Left lung (tissue), 10 donors: ENCODE results near the gene ANXA3. TPM values are rescaled to one million over a fixed set of nuclear protein-coding genes. Genes with fewer than 3 reads are reported as not detected.
A peak's percentile ranks its signal among the peaks of the same experiment; 100 is the strongest.

Experiments used
- ATAC-seq: fragments of 200-7000 bp; cut with Tn5 transposase; one replicate; pipeline ENCODE4 v1.9.1; 2020; ENCODE audit warnings: moderate library complexity
- DNase-seq, 4 donors: peaks; one replicate each; pipeline ENCODE4 v3.0.0-alpha.2; 2013 to 2020
- H3K27ac ChIP-seq, 2 donors: fragments of 200-600 bp; sonication (generic) in 1 of 2; one replicate each; pipeline versions ENCODE4 v1.5.0 to v1.8.0; 2020 to 2021
- H3K27me3 ChIP-seq, 2 donors: fragments of 200-600 bp; sonication (generic) in 1 of 2; one replicate each; pipeline versions ENCODE4 v1.5.0 to v1.8.0; 2020 to 2021
- H3K36me3 ChIP-seq, 2 donors: fragments of 200-600 bp; sonication (generic) in 1 of 2; one replicate each; pipeline versions ENCODE4 v1.5.0 to v1.8.0; 2020 to 2021
- H3K4me1 ChIP-seq, 2 donors: fragments of 200-600 bp; one replicate each; pipeline ENCODE4 v1.8.0; 2021
- H3K4me3 ChIP-seq, 2 donors: fragments of 200-600 bp; sonication (generic) in 1 of 2; one replicate each; pipeline versions ENCODE4 v1.5.0 to v1.8.0; 2020 to 2021; ENCODE audit warnings: mild to moderate bottlenecking in 1 of 2
- H3K9me3 ChIP-seq, 2 donors: fragments of 200-600 bp; sonication (generic) in 1 of 2; one replicate each; pipeline versions ENCODE4 v1.5.0 to v1.8.0; 2020 to 2021
- intact Hi-C, 2 donors: fragments of 100-400 bp; cut with DNase I; formaldehyde crosslinking; loops; one replicate each; pipeline versions ENCODE4 v1.11.2 to v1.14.2; 2022
- polyA plus RNA-seq, 6 donors: library from polyadenylated mRNA; unstranded; fragments of 120-200 nt; gene quantifications; one replicate each; pipeline ENCODE4 v1.2.1, GENCODE V29; 2013; ENCODE audit not compliant: insufficient read length in 6 of 6
- total RNA-seq, 2 donors: library from RNA; stranded (reverse); fragmentation: NEBNext Ultra II Directional; extraction: Animal tissue kit (Norgen Biotek cat#: 25700); gene quantifications; one replicate each; pipeline ENCODE4 v1.2.1, GENCODE V29; 2021
- TF ChIP-seq, protein P1 (sequence below), 2 donors: fragments of 200-600 bp; sonication (generic) in 1 of 2; IDR thresholded peaks; one replicate each; pipeline versions ENCODE4 v1.5.0 to v1.8.0; 2021; ENCODE audit warnings: antibody characterized with exemption in 2 of 2
- donor health status: DM: no; HTN: yes; CAD: no.
- donor health status: DM: no; HTN: no; CAD: no.

ANXA3 gene
- total and polyA plus RNA-seq, 8 donors = 70.4 to 159 (median 112) TPM

DNA sequence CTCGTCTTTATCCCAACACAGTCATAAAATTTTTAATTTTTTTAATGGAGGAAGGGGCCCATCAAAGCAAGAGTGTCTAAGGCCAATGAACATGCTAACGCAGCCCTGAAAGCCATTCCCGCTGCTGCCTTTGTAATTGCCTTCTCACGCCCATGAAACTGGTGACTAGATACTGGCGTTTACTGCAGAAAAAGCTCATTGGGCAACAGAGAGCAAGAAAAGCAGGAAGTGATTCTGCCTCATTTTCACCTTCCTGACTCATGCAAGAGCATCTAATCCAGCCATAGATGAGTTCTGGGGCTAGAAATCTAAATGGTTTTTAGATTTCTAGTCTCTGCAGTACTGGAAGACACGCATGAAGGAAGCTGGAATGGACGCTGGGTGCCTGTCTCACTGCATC, 72.5 kb downstream of the ANXA3 start:
- DNase-seq (no peak), ATAC-seq (no peak)
- no peaks in the 10 kb centered on the region for H3K27me3 ChIP-seq
- H3K9me3 ChIP-seq = no peaks in the 10 kb centered on the region
- H3K4me1 ChIP-seq = no peaks in the 10 kb centered on the region
- TF ChIP-seq, protein P1, sequence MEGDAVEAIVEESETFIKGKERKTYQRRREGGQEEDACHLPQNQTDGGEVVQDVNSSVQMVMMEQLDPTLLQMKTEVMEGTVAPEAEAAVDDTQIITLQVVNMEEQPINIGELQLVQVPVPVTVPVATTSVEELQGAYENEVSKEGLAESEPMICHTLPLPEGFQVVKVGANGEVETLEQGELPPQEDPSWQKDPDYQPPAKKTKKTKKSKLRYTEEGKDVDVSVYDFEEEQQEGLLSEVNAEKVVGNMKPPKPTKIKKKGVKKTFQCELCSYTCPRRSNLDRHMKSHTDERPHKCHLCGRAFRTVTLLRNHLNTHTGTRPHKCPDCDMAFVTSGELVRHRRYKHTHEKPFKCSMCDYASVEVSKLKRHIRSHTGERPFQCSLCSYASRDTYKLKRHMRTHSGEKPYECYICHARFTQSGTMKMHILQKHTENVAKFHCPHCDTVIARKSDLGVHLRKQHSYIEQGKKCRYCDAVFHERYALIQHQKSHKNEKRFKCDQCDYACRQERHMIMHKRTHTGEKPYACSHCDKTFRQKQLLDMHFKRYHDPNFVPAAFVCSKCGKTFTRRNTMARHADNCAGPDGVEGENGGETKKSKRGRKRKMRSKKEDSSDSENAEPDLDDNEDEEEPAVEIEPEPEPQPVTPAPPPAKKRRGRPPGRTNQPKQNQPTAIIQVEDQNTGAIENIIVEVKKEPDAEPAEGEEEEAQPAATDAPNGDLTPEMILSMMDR (IDR thresholded peaks at IDR 0.05) = no peak
- intact Hi-C loops = no loop called here
- H3K27ac ChIP-seq = no peak overlapping the region
- no peaks in the 10 kb centered on the region for H3K36me3 ChIP-seq
- H3K4me3 ChIP-seq = no peak overlapping the region

DNA sequence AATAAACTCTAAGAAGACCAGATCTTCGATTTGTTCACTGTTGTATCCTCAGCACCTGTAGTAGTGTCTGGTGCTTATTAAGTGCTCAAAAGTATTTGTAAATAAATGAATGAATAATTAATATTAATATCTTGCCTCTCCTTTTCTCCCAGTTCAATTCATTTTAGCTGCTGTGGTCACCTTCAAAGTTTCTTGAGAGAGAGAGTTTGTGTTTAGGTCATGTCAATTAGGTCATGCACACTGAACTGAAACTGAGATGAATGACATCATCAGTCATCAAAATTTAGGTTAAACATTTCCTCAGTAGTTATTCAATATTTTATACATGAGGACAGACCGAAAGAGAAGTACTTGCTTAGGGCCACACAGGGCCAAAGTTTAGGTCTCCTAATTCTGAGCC, 73.5 kb downstream of the ANXA3 start:
- Histone ChIP-seq H3K4me1 (peaks cover 0 to 8% of the 10 kb centered on the region in 2 donors), H3K36me3 (no peaks in the 10 kb centered on the region)
- TF ChIP-seq, protein P1 (IDR thresholded peaks at IDR 0.05) = no peak

DNA sequence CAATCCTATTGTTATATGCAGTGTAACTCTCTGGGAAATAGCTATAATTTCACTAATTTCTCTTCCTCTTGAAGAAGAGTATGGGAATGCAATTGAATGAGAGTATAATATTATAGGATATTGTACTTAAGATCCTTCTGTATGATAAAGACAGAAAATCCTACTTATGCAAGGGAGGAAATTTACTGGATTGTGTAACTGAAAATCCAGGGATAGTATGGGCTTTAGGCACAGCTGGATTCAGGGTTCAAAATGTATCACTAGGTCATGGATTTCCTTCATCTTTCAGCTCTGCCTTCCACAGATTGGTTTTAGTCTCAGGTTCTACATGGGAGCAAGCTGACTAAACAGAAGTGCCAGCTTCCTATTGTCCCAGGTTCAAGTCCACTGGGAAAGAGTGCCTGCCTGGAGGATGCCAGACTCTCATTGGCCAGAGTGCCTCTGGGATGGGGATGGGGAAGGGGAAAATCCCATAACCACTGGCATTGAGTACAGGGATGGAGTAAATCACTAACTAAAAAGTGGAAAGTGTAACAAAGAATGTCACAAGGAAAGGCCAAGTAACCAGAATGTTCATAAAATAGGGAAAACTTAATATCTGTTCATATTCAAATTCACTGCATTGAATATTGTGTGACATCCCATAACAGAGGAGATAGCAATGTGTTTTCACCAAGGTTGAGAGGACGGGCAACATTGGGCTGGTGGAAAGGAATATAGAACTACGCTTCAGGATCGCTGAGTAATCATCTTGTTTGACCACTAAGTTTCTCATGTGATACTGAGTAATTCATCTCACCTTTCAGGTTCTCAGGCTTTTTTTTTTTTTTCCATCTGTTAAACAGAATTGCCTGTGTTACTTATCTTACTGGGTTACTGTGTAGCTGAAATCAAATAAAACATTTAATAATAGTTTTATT, 75.7 kb downstream of the ANXA3 start:
- ATAC-seq = peak; percentile 32
- DNase-seq = no peak
- peaks cover 0 to 24% of the 10 kb centered on the region in 2 donors for H3K4me1 ChIP-seq
- no peak overlapping the region for H3K4me3 ChIP-seq
- H3K9me3 ChIP-seq = no peaks in the 10 kb centered on the region
- no peaks in the 10 kb centered on the region for H3K36me3 ChIP-seq
- TF ChIP-seq, protein P1 (IDR thresholded peaks at IDR 0.05) = no peak
- intact Hi-C loops = no loop called here
- H3K27ac ChIP-seq = no peak overlapping the region
- no peaks in the 10 kb centered on the region for H3K27me3 ChIP-seq

More for the DNA sequence above, 73.5 kb downstream of the ANXA3 start:
- no peak for DNase-seq
- no peak overlapping the region for H3K27ac ChIP-seq
- no peaks in the 10 kb centered on the region for H3K9me3 ChIP-seq
- no peak for ATAC-seq
- intact Hi-C loops = no loop called here
- H3K4me3 ChIP-seq = no peak overlapping the region
- H3K27me3 ChIP-seq = no peaks in the 10 kb centered on the region

- intact Hi-C loops = no loop called here
- TF ChIP-seq, protein P1 (IDR thresholded peaks at IDR 0.05) = no peak
- H3K9me3 ChIP-seq = no peaks in the 10 kb centered on the region
- DNase-seq = no peak
- H3K4me3 ChIP-seq = no peak overlapping the region
- no peaks in the 10 kb centered on the region for H3K36me3 ChIP-seq
- H3K4me1 ChIP-seq = peaks cover under 1 to 24% of the 10 kb centered on the region in 2 donors
- H3K27me3 ChIP-seq = no peaks in the 10 kb centered on the region
- ATAC-seq = no peak
- H3K27ac ChIP-seq = no peak overlapping the region
Observed at GRCh38 chr4:78627966-78628678, 76.6 kb downstream of the ANXA3 start.

DNA sequence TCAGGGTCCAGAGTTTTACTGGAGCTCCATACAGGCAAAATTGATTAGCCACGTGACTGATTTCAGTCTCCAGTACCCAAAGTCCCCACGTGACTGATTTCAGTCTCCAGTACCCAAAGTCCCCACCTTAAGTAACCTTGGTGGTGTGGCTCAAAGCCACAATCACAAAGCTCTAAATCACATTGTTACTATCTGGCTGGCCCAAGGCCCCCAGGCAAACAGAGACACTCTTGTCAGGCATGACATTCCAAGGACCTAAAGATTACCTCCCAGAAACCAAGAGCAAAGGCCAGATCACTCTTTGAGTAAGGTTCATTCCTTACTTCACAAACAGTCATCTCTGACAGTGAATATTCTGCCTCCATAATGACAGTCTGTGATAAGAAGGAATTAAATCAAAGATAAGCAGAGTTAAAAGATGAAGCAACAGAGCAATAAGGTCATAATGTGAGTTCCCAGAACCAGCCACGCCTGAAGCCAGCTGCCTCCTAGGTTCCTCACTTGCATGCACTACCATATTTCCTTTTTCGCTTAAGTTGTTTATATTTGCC, 78.5 kb downstream of the ANXA3 start:
- peaks cover 7 to 24% of the 10 kb centered on the region in 2 donors for H3K4me1 ChIP-seq
- peak overlapping the region; percentile 20 to 80 for H3K27ac ChIP-seq
- H3K36me3 ChIP-seq = no peaks in the 10 kb centered on the region
- H3K4me3 ChIP-seq = no peak overlapping the region
- DNase-seq = peak in 1 of 4 donors; percentile 51
- peak; percentile 27 for ATAC-seq
- H3K9me3 ChIP-seq = no peaks in the 10 kb centered on the region
- TF ChIP-seq, protein P1 (IDR thresholded peaks at IDR 0.05) = no peak
- intact Hi-C loops = no loop called here
- H3K27me3 ChIP-seq = no peaks in the 10 kb centered on the region
